ENCODE measurements around the gene PRICKLE2.

Gene PRICKLE2

GRCh38 chr3:64218329-64218728 is 6.9 kb downstream of the PRICKLE2 start:
- no peak for DNase-seq

- DNase-seq = no peak
Measured at GRCh38 chr3:64216274-64217147, 8.8 kb downstream of the PRICKLE2 start.

- DNase-seq = no peak
Measured at GRCh38 chr3:64215559-64215958, 9.7 kb downstream of the PRICKLE2 start.

- DNase-seq = no peak
Measured at GRCh38 chr3:64215103-64215502, 10.2 kb downstream of the PRICKLE2 start.

- no peak for DNase-seq
Measured at GRCh38 chr3:64214381-64215018, 10.8 kb downstream of the PRICKLE2 start.

- no peak for DNase-seq
Measured at GRCh38 chr3:64213962-64214379, 11.3 kb downstream of the PRICKLE2 start.

GRCh38 chr3:64213224-64213878 is 11.9 kb downstream of the PRICKLE2 start:
- no peak for DNase-seq

- DNase-seq = no peak
Measured at GRCh38 chr3:64209866-64210621, 15.2 kb downstream of the PRICKLE2 start.

GRCh38 chr3:64207289-64208080 is 17.8 kb downstream of the PRICKLE2 start:
- DNase-seq = no peak

GRCh38 chr3:64203969-64204908 is 21.0 kb downstream of the PRICKLE2 start:
- no peak for DNase-seq

GRCh38 chr3:64203216-64203615 is 22.1 kb downstream of the PRICKLE2 start:
- DNase-seq = no peak

GRCh38 chr3:64199932-64200331 is 25.3 kb downstream of the PRICKLE2 start:
- DNase-seq = no peak

GRCh38 chr3:64196236-64196929 is 28.9 kb downstream of the PRICKLE2 start:
- DNase-seq = no peak

- DNase-seq = no peak
Measured at GRCh38 chr3:64195789-64196188, 29.5 kb downstream of the PRICKLE2 start.

- DNase-seq = no peak
Measured at GRCh38 chr3:64191822-64192221, 33.4 kb downstream of the PRICKLE2 start.

- no peak for DNase-seq
Measured at GRCh38 chr3:64190517-64191515, 34.5 kb downstream of the PRICKLE2 start.

GRCh38 chr3:64188810-64189560 is 36.3 kb downstream of the PRICKLE2 start:
- no peak for DNase-seq

Data from activated CD4-positive, alpha-beta T cell treated with anti-CD3 and anti-CD28 coated beads, Interleukin-2, amount 50 U/mL, for 4 hours (primary cell).